Left colon (tissue), 2 donors: ENCODE results near the gene RASSF5. TPM values are rescaled to one million over a fixed set of nuclear protein-coding genes. Genes with fewer than 3 reads are reported as not detected.
A peak's percentile ranks its signal among the peaks of the same experiment; 100 is the strongest.
"Not testable (repeated sequence)": the region's sequence is repeated elsewhere in the genome, so short reads cannot be mapped to it uniquely, and the experiment has no call there.

Source experiments
- ATAC-seq: fragments of 200-7000 bp; cut with Tn5 transposase; one replicate; pipeline ENCODE4 v1.9.1; 2020; ENCODE audit warnings: mild to moderate bottlenecking, moderate library complexity
- DNase-seq, 2 donors: peaks; one replicate each; pipeline ENCODE4 v3.0.0-alpha.2; 2020
- intact Hi-C, 2 donors: fragments of 100-400 bp; cut with DNase I in 1 of 2; cut with micrococcal nuclease in 1 of 2; formaldehyde crosslinking; loops; one replicate each; pipeline versions ENCODE4 v1.11.2 to v1.14.0; 2022; cut with DNase I, micrococcal nuclease
- total RNA-seq, 2 donors: library from RNA; stranded (reverse); fragmentation: NEBNext Ultra II Directional; extraction: Animal tissue kit (Norgen Biotek cat#: 25700); gene quantifications; one replicate each; pipeline ENCODE4 v1.2.1, GENCODE V29; 2021
- donor health status: DM: no; HTN: no; CAD: no.
- donor health status: DM: yes; HTN: yes; CAD: no.

The RASSF5 gene
- total RNA-seq, 2 donors from 2014 or later = 3.3 to 7.7 TPM

DNA sequence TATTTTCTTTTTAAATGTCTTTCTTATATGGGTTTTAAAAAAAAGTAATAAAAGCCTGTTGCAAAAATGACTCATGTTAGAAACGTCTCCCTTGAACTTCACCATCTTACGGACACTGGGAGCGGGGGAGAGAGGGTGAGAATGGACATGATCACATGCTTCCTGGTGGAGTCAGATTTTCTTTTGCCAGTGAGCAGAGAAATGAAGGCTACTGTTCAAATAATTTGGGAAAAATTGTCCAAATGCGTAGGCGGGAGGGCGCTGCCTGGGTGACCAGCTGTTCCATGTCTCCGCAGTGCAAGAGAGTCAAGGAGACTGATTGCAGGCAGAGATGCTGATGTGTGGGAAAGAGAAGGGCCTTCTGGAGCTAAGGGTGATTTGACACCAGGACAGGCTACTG lies 81.9 kb downstream of the RASSF5 start:
- intact Hi-C loops = loop anchor here in 1 of 2 donors (10.0 kb wide), 1 partner anchor 104 kb away; no protein-coding TSS in a partner anchor
- DNase-seq (no peak), ATAC-seq (no peak)

DNA sequence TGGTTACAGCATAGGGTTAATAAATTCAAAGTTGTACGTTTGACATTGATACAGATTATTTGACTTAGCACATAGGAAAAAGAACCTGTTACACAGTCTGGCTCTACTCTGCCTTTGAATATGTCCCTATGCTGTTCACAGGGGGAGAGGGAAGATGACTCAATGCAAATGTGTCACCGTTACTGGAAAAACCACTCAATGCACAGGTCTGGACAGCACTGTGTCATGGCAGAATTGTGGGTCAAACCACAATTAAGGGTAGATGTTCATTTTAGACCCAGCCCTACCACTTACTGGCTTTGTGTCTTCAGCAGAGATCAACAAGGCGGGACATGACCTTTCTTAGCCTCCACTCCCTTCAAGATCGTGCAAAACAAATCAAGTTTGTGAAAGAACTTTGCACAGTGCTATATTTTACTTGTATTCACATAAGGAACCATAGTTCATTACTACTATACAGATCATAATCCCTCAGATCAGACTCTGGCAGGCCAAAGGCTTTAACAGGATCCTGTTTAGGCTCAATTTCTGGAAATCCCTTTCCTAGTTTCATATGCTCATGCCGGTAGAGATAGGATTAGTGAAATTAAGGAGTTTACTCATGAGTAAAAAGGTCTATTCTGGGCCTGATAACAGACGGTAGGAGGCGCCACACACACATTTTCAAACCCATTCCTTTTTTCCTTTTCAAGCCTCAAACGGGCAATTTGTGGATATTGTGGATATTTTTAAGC lies 82.9 kb downstream of the RASSF5 start:
- no peak for DNase-seq
- ATAC-seq = peak; percentile 19
- intact Hi-C loops = no loop called here

DNA sequence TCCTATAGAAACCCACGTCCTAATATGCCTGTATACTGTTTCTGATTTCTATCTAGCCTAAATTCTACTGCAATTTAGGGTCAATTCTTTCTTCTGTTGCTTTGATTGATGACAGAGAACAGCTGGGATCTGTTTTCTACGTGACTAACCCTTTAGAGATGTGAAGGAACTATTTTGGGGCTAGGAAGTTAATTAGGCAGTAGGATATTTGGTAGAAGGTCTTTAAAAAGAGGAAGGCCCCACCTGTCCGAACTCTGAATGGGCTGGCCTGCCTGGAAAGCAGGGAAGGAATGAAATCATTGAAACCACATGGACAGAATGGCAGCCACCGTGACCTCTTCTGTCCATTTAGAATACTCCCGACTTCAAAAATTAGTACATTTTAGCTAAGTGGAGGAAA lies 83.9 kb downstream of the RASSF5 start:
- intact Hi-C loops = no loop called here
- ATAC-seq (no peak), DNase-seq (no peak)

DNA sequence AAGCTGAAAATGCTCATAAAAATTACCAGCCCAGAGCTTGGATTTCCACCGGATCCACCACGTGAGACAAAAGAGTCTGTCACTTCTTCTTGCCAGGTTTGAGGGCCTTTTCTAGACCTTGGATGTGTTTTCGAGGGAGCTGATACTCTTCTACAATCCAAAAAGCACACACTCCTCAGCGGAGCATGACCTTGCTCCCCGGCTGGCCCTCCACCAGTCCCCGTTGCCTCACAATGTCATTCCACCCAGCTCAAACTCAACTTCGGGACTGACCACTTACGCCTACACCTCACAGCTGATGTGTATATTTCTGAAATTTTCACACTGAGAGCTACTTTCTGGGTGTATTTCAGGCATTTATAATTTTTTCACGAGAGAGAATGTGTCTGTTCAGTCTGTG lies 84.4 kb downstream of the RASSF5 start:
- DNase-seq (no peak), ATAC-seq (no peak)
- intact Hi-C loops = no loop called here

DNA sequence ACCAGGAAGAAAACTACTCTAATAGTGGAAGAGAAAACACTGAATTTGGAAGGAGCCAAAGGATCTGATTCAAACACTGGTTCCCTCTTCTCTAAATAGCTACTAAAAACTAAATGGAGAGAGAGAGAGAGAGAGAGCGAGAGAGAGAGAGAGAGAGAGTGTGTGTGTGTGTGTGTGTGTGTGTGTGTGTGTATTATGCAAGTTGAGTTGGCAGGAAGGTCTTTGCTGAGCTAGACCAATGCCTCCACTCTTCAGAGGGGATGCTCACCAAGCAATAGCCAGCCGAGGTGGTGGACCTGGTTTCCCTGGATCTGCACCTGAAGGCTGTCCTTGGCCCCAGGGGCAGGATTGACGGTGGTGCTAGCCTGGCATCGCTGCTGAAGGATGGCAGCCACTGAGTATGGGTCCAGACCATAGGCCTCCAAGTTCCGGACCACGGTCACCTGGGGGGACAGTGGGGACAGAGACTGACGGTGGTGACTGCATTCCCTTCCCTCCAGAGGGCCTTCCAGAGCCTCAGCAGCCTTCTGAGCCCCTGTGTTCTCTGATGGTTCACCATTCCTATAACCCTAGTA lies 86.1 kb downstream of the RASSF5 start:
- ATAC-seq = no peak
- no peak for DNase-seq
- intact Hi-C loops = no loop called here

DNA sequence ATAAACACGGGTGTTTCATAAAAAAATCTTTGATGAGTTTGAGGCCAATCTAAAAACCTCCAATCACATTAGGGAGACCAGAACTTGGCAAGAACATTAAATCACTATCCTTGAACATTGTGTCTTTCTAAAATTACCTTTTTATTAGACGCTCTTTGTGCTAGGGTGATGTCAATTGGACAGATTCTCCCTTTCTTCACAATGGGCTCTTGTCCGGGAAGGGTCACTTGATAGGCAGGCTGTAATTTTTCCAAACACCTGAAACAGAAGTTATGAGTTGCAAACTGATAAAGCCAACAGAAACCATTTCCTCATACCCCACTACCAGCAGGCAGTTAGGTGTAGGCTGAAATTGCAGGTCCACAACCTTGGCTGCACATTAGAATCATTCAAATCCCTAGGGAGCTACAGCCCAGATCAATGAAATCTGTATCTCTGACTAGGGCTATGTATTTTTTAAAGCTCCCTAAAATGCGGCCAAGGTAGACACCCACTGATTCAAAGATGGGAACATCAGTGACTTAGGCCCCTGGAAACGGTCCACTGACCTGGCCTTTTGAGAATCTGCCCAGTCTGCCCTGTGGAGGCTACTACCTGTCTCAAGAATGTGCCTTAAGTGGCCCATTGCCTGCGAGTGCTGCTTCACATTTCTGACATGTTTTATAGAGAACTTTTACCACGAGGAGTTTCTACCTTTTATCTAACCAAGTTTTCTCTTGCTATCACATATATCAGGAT lies 88.4 kb downstream of the RASSF5 start:
- intact Hi-C loops = no loop called here
- ATAC-seq = no peak
- DNase-seq = no peak

DNA sequence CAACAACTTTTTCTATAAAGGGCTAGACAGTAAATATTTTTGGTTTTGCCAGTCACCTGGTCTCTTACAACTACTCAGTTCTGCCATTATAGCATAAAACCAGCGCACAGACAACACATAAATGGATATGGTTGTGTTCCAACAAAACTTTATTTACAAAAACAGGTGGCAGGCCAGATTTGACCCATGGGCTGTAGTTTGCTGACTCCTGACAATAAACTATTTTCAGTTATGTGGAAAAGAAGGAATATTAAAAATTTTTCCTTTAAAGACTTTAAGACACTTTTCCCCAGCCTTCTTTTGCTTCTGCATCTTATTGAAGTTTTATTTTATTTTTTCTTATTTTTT lies 89.0 kb downstream of the RASSF5 start:
- intact Hi-C loops = no loop called here
- ATAC-seq = no peak

DNA sequence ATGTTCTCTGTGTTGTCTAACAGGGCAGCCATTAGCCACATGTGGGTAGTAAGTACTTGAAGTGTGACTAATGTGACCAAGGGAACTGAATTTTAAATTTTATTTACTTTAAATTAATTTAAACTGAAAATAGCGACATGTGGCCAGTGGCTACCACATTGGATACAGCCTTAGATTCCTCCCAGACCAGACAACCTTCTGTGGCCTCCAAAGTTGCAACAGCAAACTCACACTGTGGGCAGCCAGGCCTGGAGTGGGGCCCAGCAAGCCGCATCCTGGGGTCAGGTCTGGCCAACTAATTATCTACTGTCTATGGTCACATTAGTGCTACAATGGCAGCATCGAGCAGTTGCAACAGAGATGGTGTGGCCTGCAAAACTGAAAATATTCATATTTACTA lies 93.2 kb downstream of the RASSF5 start:
- ATAC-seq = no peak
- intact Hi-C loops = no loop called here

More for the DNA sequence above, 89.0 kb downstream of the RASSF5 start:
- no peak for DNase-seq

DNA sequence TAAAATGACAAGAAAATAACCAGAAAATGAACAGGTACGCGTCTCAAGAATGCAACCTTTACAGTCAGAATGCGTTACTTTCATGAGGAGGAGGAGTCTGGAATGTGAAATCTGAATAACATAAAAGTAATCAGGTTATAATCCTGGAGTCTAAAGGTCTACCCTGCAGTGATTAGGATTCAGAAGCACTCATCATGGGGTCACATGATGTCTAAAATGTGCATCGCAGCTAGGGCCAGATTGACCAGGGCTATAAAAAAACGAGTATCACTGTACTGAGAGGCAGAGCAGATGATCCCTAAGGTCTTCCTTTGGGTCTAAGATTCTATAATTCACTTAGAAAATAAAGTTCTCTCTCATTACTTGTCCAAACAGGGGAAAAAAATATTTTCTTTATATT lies 97.5 kb downstream of the RASSF5 start:
- intact Hi-C loops = no loop called here
- DNase-seq (no peak), ATAC-seq (no peak)

More for the DNA sequence above, 93.2 kb downstream of the RASSF5 start:
- no peak for DNase-seq

DNA sequence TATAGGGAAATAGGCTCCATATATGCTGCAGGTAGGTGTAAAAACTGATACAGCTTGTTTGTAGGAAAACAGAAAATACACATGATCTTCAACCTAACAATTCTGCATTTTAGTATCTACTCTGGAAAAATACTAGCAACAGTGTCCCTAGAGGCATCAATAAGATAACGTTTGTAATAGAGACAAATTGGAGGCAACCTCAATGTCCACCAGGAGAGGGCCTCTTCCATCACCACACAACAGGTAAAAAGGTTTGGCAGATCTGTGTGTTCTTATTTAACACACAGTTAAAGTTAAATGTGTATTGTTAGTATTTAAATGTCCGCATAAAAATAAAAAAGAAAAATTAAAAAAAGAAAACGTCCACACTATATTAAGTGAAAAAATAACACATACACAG lies 99.5 kb downstream of the RASSF5 start:
- DNase-seq (no peak), ATAC-seq (peak; percentile 53)
- intact Hi-C loops = no loop called here

DNA sequence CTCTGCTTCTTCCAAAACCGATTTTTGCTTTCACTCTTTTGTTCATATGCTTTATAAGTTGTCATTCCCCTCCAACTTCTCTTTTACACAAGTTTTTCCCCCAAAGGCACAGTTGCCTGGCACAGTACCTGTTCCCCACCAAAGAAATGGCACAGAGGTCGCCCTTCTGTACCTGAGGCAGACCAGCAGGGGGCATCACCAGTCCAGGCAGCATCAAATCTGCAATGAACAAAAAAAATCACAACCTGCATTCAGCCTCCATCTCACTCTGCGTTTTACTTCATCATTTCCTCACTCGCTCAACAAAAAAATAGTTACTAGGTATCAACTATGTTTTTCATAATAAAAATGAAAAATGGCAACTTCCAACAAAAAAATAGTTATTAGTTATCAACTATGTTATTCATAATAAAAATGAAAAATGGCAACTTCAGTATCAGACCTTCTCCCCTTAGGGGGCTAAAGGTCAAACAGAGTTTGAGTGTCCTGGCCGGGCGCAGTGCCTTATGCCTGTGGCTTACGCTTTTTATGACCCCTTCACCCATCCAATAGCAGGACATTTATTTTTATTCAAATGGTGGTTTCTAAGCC lies 100.9 kb downstream of the RASSF5 start:
- peak in 1 of 2 donors; percentile 38 for DNase-seq
- intact Hi-C loops = no loop called here
- ATAC-seq = no peak

DNA sequence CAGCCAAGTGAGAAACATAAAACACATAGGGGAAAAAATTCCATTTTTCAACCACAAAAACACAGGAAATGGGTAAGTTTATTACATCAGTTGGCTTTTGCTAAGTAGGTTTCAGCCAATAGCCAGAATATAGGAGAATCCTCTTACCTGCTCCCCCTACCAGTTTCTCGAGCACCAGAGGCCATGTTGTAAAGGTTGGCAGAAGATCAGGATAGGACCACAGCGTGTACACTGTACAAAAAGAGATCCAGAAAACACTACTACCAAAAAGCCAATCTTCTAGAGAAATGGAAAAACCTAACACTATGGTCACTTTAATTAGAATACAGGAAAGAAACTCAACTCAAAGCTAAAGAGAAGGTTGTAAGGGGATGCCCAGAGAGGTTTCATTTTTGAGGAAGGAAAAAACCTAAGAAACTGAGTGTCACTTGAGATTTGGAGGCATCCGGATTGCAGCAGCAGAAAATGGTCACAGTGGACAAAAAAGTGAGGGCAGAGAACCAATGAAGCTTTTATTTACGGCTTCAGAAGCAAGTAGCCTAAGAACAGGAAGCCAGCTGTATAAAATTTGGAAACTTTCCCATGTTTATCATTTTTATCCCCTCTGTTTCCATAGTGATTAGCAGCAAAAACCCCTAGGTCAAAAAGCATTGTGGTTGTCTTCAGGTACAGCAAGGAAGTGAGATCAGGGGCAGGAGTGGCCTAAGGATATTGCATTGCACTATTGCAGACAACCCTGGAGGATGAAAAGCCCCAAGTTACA lies 102.1 kb downstream of the RASSF5 start:
- ATAC-seq = no peak
- intact Hi-C loops = no loop called here
- no peak for DNase-seq

DNA sequence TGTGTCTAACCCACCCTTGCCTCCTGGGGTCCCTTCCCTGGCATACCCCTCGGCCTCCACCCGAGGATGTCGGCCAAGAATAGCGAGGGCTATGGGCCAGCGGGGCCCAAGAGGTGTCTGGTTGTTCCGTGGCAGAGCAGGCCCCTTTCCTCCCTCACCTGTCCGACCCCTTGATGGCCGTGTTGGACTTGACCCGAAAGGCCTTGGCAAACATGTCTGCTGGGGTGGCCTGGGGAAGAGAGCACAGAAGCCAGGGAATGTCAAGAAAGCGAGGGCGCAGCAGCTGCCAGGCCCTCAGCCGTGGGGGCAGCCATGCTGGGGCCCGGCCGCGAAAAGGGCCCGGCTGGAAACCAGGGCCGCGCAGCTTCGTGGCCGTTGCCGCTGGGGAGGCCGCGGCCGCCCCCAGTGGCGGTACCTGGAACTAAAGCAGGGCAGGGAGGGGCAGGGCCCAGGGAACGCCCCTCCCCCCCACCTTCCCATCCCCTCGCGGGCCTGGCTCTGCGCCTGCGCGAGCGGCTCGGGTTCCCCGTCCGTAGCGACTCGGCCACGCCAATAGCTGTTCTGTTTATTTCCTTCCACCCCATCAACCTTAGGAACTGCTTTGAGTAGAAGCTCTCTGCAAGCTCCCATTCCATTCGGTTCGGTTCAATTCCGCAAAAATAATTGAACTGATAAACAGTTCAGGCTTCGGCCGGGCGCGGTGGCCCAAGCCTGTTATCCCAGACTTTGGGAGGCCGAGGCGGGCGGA lies 105.0 kb downstream of the RASSF5 start, which contains the start of gene EIF2D:
Gene EIF2D, minus strand, starts transcription at position 337 of the 748 bp plus-strand sequence. Its CDS starts 123 bp downstream, at position 214.
- intact Hi-C loops = no loop called here
- ATAC-seq (peak; percentile 99), DNase-seq (peak; percentile 90 to 95)

DNA sequence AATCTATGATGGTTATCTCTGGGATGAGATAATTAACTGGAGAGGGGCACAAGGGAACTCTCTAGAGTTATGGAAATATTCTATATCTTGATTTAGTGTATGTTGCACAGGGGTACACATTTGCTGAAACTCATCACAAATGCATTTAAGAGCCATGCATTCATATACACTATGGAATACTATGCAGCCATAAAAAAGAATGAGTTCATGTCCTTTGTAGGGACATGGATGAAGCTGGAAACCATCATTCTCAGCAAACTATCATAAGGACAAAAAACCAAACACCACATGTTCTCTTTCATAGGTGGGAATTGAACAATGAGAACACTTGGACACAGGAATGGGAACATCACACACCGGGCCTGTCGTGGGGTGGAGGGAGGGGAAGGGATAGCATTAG lies 119.1 kb downstream of the RASSF5 start:
- intact Hi-C loops, ATAC-seq, DNase-seq: not testable (repeated sequence)

DNA sequence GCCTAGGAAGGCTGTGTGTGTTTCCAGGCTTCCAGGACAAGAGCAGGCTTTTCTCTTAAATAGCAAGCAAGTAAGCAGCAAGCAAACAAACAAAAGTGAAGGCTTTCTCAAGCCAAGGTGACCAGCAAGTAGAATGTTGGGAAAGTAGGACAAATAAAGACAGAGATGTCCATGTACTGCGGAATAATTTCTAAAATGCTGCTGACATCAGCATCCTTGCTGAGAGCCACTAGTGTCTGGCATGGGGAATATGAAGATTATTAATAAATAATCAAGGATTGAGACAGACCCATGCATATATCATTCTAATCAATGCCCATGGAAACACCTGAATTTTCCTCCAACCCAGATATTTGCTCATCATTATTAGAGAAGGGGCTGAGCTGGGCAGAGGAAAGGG lies 121.6 kb downstream of the RASSF5 start:
- ATAC-seq = no peak
- intact Hi-C loops = no loop called here
- no peak for DNase-seq

DNA sequence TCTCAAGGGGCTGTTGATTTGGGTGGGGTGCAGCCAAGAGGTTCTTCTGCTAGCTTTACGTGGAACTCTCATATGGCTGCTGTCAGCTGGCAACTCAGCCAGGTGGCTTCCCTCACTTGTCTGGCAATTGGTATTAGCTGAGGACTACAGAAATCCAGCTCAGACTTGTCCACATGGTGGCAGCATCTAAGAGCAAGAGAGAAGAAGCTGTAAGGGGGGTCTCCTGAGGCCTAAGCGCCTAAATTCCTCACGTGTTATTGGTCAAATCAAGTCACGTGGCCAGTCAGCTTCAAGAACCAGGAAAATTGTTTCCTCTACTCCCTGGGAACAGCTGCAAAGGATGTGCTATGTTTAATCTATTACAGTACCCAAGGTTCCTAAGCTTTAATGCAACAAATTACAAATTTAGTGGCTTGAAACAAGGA lies 123.8 kb downstream of the RASSF5 start:
- ATAC-seq = no peak
- peak; percentile 39 to 61 for DNase-seq
- intact Hi-C loops = loop anchor here in 1 of 2 donors (10.0 kb wide), 1 partner anchor 284 kb away; no protein-coding TSS in a partner anchor

DNA sequence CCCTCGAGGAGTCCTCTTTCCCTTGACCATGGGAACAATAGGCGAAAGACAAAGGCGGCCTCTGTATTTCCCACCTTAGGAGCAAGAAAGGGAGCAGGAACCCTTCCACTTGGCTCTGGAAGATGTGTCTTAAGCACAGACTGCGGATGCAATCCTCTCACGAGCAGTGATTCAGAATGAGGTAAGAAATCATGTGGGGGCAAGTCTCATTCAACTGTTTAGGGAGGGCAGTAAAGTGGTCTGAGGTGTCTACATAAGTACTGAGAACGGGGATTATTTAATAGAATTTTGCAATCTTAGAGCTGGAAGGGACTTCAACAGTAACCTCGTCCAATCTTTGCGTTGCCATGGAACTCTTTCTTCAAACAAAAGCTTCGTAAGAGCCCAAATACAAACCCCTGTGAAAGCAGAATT lies 126.4 kb downstream of the RASSF5 start:
- DNase-seq (no peak), ATAC-seq (no peak)
- intact Hi-C loops = loop anchor here in 1 of 2 donors (2.0 to 10.0 kb wide), 2 partner anchors 31 to 281 kb away; no protein-coding TSS in a partner anchor
